Measurements from ENCODE around the gene IL37.

GRCh38 chr2:112889976-112890375 is 21.0 kb upstream of the IL37 start:
- TF ChIP-seq POLR2AphosphoS5 (IDR thresholded peaks at IDR 0.05; ENCODE audit: insufficient read depth, low read depth, low read length) = no peak
- TF ChIP-seq, protein P1, sequence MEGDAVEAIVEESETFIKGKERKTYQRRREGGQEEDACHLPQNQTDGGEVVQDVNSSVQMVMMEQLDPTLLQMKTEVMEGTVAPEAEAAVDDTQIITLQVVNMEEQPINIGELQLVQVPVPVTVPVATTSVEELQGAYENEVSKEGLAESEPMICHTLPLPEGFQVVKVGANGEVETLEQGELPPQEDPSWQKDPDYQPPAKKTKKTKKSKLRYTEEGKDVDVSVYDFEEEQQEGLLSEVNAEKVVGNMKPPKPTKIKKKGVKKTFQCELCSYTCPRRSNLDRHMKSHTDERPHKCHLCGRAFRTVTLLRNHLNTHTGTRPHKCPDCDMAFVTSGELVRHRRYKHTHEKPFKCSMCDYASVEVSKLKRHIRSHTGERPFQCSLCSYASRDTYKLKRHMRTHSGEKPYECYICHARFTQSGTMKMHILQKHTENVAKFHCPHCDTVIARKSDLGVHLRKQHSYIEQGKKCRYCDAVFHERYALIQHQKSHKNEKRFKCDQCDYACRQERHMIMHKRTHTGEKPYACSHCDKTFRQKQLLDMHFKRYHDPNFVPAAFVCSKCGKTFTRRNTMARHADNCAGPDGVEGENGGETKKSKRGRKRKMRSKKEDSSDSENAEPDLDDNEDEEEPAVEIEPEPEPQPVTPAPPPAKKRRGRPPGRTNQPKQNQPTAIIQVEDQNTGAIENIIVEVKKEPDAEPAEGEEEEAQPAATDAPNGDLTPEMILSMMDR (IDR thresholded peaks at IDR 0.05; ENCODE audit: extremely low read depth in 1 of 2, insufficient read depth in 1 of 2, low read depth in 1 of 2, low read length in 2 of 2) = no peak

Measured in endothelial cell of umbilical vein (primary cell).